ENCODE measurements around the gene ZC3H12A. TPM values are rescaled to one million over a fixed set of nuclear protein-coding genes. Genes with fewer than 3 reads are reported as not detected.
"Not testable (repeated sequence)": the region's sequence is repeated elsewhere in the genome, so short reads cannot be mapped to it uniquely, and the experiment has no call there.

Gene ZC3H12A
- total RNA-seq, 1 donor from 2014 or later: 3.0 TPM

- Mint-ChIP-seq H3K4me1 (ENCODE audit: low read depth) (no peaks in the 10 kb centered on the region), H3K4me3 (ENCODE audit: low read depth) (no peak overlapping the region), H3K27ac (no peak overlapping the region), H3K27me3 (no peaks in the 10 kb centered on the region), H3K9me3 (ENCODE audit: low read depth) (no peaks in the 10 kb centered on the region), H3K36me3 (ENCODE audit: insufficient read depth) (peaks cover 17% of the 10 kb centered on the region)
- TF ChIP-seq, protein P1, sequence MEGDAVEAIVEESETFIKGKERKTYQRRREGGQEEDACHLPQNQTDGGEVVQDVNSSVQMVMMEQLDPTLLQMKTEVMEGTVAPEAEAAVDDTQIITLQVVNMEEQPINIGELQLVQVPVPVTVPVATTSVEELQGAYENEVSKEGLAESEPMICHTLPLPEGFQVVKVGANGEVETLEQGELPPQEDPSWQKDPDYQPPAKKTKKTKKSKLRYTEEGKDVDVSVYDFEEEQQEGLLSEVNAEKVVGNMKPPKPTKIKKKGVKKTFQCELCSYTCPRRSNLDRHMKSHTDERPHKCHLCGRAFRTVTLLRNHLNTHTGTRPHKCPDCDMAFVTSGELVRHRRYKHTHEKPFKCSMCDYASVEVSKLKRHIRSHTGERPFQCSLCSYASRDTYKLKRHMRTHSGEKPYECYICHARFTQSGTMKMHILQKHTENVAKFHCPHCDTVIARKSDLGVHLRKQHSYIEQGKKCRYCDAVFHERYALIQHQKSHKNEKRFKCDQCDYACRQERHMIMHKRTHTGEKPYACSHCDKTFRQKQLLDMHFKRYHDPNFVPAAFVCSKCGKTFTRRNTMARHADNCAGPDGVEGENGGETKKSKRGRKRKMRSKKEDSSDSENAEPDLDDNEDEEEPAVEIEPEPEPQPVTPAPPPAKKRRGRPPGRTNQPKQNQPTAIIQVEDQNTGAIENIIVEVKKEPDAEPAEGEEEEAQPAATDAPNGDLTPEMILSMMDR (IDR thresholded peaks at IDR 0.05; ENCODE audit: unreplicated experiment): no peak
- DNase-seq (ENCODE audit: low spot score, unreplicated experiment): no peak
Observed at GRCh38 chr1:37502104-37502503, 27.7 kb downstream of the ZC3H12A start.

- not testable (repeated sequence) for H3K4me1 Mint-ChIP-seq (ENCODE audit: low read depth); DNase-seq (ENCODE audit: low spot score, unreplicated experiment); H3K27me3 Mint-ChIP-seq; H3K9me3 Mint-ChIP-seq (ENCODE audit: low read depth); H3K27ac Mint-ChIP-seq; H3K4me3 Mint-ChIP-seq (ENCODE audit: low read depth)
- H3K36me3 Mint-ChIP-seq (ENCODE audit: insufficient read depth): peaks cover 19% of the 10 kb centered on the region
Observed at GRCh38 chr1:37502791-37503190, 28.4 kb downstream of the ZC3H12A start.

DNA sequence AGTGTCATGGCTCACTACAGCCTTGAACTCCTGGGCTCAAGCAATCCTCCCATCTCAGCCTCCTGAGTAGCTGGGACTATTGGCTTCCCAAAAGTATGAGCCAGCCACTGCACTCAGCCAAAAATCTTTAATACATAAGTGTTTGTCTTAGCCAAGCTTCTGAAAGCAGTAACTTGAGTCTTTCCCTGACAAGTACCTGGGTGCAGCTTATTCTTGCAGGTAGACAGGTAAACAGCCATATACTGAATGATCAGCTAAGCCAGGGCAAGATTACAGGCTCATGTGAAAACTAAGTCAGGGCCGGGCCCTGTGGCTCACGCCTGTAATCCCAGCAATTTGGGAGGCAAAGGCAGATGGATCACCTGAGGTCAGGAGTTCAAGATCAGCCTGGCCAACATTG is 32.4 kb downstream of the ZC3H12A start:
- H3K36me3 Mint-ChIP-seq (ENCODE audit: insufficient read depth): peaks cover 23% of the 10 kb centered on the region
- no peak for DNase-seq (ENCODE audit: low spot score, unreplicated experiment)
- H3K4me3 Mint-ChIP-seq (ENCODE audit: low read depth): no peak overlapping the region
- H3K4me1 Mint-ChIP-seq (ENCODE audit: low read depth): no peaks in the 10 kb centered on the region
- no peaks in the 10 kb centered on the region for H3K9me3 Mint-ChIP-seq (ENCODE audit: low read depth)
- TF ChIP-seq, protein P1 (IDR thresholded peaks at IDR 0.05; ENCODE audit: unreplicated experiment): no peak
- H3K27me3 Mint-ChIP-seq: no peaks in the 10 kb centered on the region
- no peak overlapping the region for H3K27ac Mint-ChIP-seq

GRCh38 chr1:37509181-37509580 is 34.8 kb downstream of the ZC3H12A start:
- peaks cover 4% of the 10 kb centered on the region for H3K4me1 Mint-ChIP-seq (ENCODE audit: low read depth)
- no peak overlapping the region for H3K27ac Mint-ChIP-seq
- no peak overlapping the region for H3K4me3 Mint-ChIP-seq (ENCODE audit: low read depth)
- no peaks in the 10 kb centered on the region for H3K27me3 Mint-ChIP-seq
- TF ChIP-seq, protein P1 (IDR thresholded peaks at IDR 0.05; ENCODE audit: unreplicated experiment): peak; percentile 11
- H3K9me3 Mint-ChIP-seq (ENCODE audit: low read depth): no peaks in the 10 kb centered on the region
- H3K36me3 Mint-ChIP-seq (ENCODE audit: insufficient read depth): peaks cover 21% of the 10 kb centered on the region
- DNase-seq (ENCODE audit: low spot score, unreplicated experiment): no peak

- DNase-seq (ENCODE audit: low spot score, unreplicated experiment): peak; percentile 44
- no peaks in the 10 kb centered on the region for H3K9me3 Mint-ChIP-seq (ENCODE audit: low read depth)
Observed at GRCh38 chr1:37513795-37514349, 39.5 kb downstream of the ZC3H12A start.

More at GRCh38 chr1:37513795-37514349, 39.5 kb downstream of the ZC3H12A start:
- H3K4me3 Mint-ChIP-seq (ENCODE audit: low read depth): peak overlapping the region; percentile 97
- H3K27me3 Mint-ChIP-seq: no peaks in the 10 kb centered on the region
- TF ChIP-seq, protein P1 (IDR thresholded peaks at IDR 0.05; ENCODE audit: unreplicated experiment): no peak
- H3K27ac Mint-ChIP-seq: peak overlapping the region; percentile 94
- peaks cover 12% of the 10 kb centered on the region for H3K4me1 Mint-ChIP-seq (ENCODE audit: low read depth)
- H3K36me3 Mint-ChIP-seq (ENCODE audit: insufficient read depth): peaks cover 10% of the 10 kb centered on the region
